GM18517 (cell line): ENCODE results near the gene BOD1L1.

ENCODE experiments used
- ATAC-seq: cut with Tn5 transposase; IDR thresholded peaks from one replicate; pipeline ENCODE4 v1.9.1; 2021; ENCODE audit warnings: mild to moderate bottlenecking, moderate library complexity; ENCODE audit not compliant: unreplicated experiment

The BOD1L1 gene

GRCh38 chr4:13626492-13627177 is 890 bp downstream of the BOD1L1 start:
- no peak for ATAC-seq

DNA sequence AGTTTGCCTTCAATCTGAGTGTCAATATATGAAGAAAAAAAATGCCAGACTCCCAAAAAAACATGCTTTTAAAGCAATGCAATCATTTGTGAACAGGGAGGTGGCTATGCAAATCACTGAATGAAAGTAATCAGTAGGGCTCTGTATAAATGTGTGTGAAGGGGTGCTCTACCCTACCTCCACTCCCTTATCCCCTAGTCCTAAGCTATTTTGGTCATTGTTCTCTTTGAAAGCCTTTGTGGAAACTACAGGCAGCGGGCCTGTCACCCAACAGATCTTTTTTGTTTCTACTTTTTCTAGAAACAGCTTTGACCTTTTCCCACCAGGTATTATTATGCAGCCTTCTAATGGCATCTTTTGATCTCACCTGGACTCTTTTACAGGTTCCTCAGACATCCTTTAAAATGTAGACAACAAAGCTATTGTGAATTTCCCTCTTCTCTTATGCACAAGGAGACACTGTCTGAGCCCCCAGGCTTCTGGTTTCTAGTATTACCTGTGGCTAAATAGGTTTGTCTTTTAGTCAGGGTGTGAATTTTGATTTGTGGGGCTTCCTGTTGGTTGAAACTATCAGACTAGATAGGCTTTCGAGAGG is 9.2 kb downstream of the BOD1L1 start:
- no peak for ATAC-seq

DNA sequence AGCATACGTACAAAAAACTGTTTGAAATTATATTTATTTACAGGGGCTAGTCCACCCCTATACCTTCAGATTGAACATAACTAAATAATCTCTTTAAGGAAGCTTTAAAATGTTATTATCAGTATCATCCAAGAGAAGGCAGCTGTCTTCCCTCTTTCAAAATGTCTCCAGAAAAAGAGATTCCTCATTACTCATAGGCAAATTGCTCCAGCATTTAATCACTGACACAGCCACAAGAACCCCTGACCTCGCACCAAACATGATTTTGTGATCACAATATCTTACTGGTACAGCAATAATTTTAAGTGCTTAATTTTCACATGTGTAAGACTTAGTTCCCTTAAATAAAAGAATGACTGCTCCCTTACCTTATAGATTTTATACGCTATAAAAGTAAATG is 9.7 kb downstream of the BOD1L1 start:
- ATAC-seq = no peak

DNA sequence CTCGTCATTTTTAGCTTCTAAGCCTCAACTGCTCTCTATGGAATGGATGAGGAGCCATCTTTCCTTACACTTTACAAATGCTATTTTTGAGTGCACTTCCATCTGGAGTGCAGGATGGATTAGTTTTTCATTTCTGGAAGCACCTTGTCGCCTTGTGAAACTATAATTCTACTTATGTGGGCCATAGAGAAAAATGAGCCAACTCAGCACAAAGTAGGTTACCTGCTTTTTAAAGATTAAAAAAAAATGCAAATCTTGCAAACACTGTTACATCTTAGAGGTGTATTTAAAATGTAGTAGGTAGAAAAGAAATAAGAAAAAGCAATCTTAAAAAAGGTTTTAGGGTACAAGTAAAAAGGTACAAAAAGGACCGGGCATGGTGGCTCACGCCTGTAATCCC is 10.9 kb downstream of the BOD1L1 start:
- ATAC-seq = no peak

DNA sequence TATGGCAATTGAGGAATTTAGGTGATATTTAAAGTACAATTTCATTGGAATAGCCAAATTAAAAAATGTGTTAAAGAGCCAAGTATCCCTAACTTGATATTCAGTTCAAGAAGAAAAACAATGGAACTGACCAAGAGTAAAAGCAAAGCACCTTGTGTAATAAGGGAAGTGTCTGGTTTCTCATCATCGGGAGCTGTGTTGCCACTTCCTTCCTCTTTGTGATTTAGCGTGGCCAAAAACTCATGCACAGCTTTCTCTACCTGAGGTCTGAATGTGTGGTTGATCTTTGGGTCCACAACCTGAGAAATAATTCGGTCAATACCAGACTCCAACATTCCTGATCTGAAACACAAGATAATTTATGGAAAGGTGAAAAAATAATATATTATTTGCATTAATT is 12.4 kb downstream of the BOD1L1 start:
- ATAC-seq = peak; percentile 39

- ATAC-seq = no peak
Observed at GRCh38 chr4:13612569-13612968, 15.0 kb downstream of the BOD1L1 start.

DNA sequence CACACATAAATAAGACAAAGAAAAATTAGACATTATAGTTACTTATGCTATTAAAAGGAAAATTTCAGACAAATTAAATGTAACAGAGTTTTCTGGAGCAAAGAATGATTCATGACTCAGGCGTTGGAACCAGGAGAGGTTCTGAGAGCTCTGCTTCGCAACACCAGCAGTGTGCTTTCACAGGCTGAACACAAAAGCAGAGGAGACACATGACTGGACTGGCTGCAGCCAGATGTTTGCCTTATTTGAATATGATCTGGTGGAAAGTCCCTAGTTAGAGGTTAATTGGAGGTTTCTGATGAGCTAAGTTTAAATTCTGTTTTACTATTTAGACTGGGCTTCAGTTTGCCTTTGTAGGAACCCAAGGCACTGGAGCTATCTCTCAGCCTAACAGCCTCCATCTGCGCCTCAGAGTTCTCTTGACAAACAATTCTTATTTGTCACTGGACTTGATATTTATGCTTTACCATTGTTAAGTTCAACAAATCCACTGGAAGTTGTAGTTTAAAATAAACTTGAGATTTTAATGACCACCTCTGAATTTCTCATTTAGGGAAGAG is 16.2 kb downstream of the BOD1L1 start:
- ATAC-seq = peak; percentile 98

- ATAC-seq = no peak
Observed at GRCh38 chr4:13605330-13605729, 22.2 kb downstream of the BOD1L1 start.

- ATAC-seq = no peak
Observed at GRCh38 chr4:13601848-13602247, 25.7 kb downstream of the BOD1L1 start.

GRCh38 chr4:13601048-13601447 is 26.5 kb downstream of the BOD1L1 start:
- ATAC-seq = peak; percentile 78

DNA sequence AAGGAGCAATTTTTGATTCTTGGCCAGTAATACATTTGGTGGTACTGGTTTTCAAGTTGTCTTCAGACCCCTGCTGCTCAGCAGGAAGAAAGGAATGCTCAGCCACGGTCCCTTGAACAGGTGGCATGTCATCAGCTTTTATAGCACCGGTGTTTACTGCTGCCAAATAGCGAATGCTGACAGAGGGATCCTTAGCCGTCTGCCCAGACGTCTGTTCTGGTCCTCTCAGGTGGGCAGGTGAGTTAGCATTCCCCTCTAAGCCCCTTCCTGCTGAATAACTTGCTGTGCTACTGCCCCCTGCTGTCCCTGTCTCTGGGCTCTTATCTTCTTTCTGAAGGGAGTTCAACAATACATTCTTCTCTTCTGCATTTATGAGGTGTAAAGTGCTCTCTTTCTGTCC is 28.4 kb downstream of the BOD1L1 start:
- no peak for ATAC-seq

DNA sequence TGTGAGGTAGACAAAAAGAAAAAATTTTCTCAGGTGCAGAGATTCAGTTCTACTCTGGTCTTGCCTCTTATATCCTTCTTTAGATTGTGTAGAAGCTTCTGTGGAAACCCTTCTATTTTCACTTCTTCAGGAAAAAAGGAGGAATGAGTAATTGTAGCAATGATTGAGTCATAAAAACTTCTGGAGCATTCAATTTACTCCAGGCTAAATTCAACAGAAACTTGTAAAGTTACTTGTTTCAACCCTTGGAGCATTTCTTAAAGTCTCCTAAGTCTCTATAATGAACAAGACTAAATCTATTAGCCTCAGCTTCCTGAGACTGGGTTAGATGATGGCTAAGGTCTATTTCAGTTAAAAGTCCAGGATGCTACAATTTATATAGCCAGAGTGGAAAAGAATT is 29.9 kb downstream of the BOD1L1 start:
- no peak for ATAC-seq

DNA sequence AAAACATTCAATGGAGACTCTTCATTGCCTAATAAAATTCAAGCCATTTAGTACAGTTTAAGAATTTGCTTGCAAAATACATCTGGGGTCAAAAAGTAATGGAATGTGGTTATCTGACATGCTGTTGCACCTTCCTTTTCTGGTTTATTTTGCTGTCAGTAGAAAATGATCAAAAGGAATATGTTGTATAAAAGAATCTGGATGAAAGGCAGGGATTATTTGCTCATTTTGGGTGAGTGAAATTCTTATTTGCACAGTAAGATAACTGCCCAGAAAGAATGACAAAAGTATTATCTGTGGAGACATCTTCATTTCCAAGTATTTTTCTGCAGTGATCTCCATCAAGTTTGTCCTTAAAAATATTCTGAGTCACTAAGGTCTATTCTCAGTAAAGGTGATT is 30.4 kb downstream of the BOD1L1 start:
- no peak for ATAC-seq

GRCh38 chr4:13592220-13592619 is 35.3 kb downstream of the BOD1L1 start:
- ATAC-seq = no peak

GRCh38 chr4:13590766-13591165 is 36.8 kb downstream of the BOD1L1 start:
- ATAC-seq = no peak

- no peak for ATAC-seq
Observed at GRCh38 chr4:13588954-13589353, 38.6 kb downstream of the BOD1L1 start.

GRCh38 chr4:13584481-13584880 is 43.0 kb downstream of the BOD1L1 start:
- ATAC-seq = no peak

- ATAC-seq = no peak
Observed at GRCh38 chr4:13580036-13580435, 47.5 kb downstream of the BOD1L1 start.

- no peak for ATAC-seq
Observed at GRCh38 chr4:13577660-13578059, 49.9 kb downstream of the BOD1L1 start.

DNA sequence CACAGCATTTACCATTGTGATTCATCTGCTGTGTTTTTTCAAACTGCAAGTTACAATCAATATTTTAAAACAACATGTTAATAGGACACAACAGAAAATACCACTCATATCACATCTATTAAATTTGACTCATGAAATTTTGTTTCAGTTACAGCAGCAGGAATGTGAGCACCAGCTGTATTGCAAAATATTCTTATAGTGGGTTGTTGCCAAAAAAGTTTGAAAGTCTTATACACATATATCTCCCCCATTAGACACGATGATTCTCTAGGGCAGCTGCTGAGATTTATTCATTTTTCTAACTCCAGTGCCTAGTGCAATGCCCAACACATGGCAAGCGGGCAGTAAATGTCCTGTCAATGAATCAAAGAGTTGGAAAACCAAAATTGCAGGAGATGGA is 56.6 kb downstream of the BOD1L1 start:
- no peak for ATAC-seq

GRCh38 chr4:13567125-13567524 is 60.4 kb downstream of the BOD1L1 start:
- ATAC-seq = no peak

DNA sequence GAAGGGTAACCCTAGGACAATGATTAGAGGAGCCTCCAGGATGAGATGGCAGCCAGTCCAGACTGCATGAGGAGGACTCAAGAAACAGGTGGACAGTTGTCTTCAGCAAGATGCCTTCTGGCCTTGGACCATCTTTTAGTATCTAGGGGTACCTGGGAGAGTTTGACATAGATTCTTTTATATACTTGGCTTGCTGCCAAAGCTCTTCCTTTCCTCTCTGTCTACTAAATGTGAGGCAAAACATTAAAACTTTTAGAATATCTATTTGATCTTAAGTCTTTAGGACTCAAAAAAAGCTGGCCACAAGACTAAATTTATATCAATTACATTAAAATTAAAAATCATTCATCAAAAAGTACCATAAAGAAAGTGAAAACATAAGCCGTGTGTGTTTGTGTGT is 64.6 kb downstream of the BOD1L1 start:
- no peak for ATAC-seq

DNA sequence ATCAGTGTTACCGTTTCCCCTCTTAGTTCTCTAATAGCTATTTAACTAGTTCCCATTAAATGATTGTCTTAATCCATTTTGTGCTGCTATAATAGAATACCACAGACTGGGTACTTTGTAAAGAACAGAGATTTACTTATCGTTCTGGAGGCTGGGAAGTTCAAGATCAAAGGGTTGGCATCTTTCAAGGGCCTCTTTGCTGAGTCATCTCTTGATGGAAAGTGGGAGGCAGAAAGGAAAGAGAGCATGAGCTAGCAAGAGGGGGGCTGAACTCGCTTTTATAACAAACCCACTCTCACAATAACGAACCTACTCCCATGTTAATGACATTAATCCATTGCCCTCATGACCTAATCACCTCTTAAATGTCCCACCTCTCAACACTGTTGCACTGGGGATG is 65.9 kb downstream of the BOD1L1 start:
- no peak for ATAC-seq
